Measurements from ENCODE around the gene HRC.

GRCh38 chr19:49165111-49165750 lies 10.0 kb upstream of the HRC start:
- TF ChIP-seq CTCF (IDR thresholded peaks at IDR 0.05; ENCODE audit: low read depth, low read length), result no peak
- no peak for TF ChIP-seq EZH2phosphoT487 (IDR thresholded peaks at IDR 0.05; ENCODE audit: low read depth)

Data from OCI-LY3 (cell line).